Endothelial cell of umbilical vein (primary cell): Measurements from ENCODE around the gene P2RX2.

Experiments
- CTCF ChIP-seq, 2 donors: IDR thresholded peaks; 1 replicate in 1 of 2; 2 replicates in 1 of 2; pipeline ENCODE4 v1.5.1; 2011; ENCODE audit warnings: low read length in 2 of 2, mild to moderate bottlenecking in 2 of 2, moderate library complexity in 2 of 2, control low read depth in 1 of 2, inconsistent platforms in 1 of 2, low read depth in 1 of 2; ENCODE audit not compliant: insufficient read depth in 1 of 2; ENCODE audit errors: extremely low read depth in 1 of 2
- EZH2 ChIP-seq: IDR thresholded peaks from 2 replicates; pipeline ENCODE4 v1.6.1; 2012; ENCODE audit warnings: borderline replicate concordance, low read depth, mild to moderate bottlenecking, moderate library complexity, low read length, inconsistent platforms; ENCODE audit not compliant: severe bottlenecking

- TF ChIP-seq CTCF (IDR thresholded peaks at IDR 0.05; ENCODE audit: extremely low read depth in 1 of 2, insufficient read depth in 1 of 2, low read depth in 1 of 2, low read length in 2 of 2): no peak
- TF ChIP-seq EZH2: no peak
These were observed 42.9 kb upstream of the P2RX2 start for GRCh38 chr12:132575661-132576060.
